BE2C (cell line): Measurements from ENCODE around the gene DNAAF8.
A peak's percentile ranks its signal among the peaks of the same experiment; 100 is the strongest.

ENCODE experiments used
- DNase-seq: peaks from one replicate; pipeline ENCODE4 v3.0.0-alpha.2; 2020
- H3K27me3 ChIP-seq: fragments of 250-450 bp; sonication (Bioruptor Pico); 2 replicates; pipeline ENCODE4 v1.5.1; 2020; ENCODE audit warnings: mild to moderate bottlenecking
- H3K36me3 ChIP-seq: fragments of 250-450 bp; sonication (Bioruptor Pico); 2 replicates; pipeline ENCODE4 v1.5.1; 2020; ENCODE audit warnings: mild to moderate bottlenecking
- H3K4me1 ChIP-seq: fragments of 250-450 bp; sonication (Bioruptor Pico); 2 replicates; pipeline ENCODE4 v1.5.1; 2020
- H3K4me3 ChIP-seq: 2 replicates; pipeline ENCODE4 v1.5.1; 2011; ENCODE audit warnings: low read depth, low read length
- H3K9me3 ChIP-seq: fragments of 250-450 bp; sonication (Bioruptor Pico); 2 replicates; pipeline ENCODE4 v1.5.1; 2020
- TF ChIP-seq, protein P1 (sequence below): IDR thresholded peaks from 2 replicates; pipeline ENCODE4 v1.5.1; 2012; ENCODE audit warnings: mild to moderate bottlenecking, low read depth, low read length

The DNAAF8 gene

DNA sequence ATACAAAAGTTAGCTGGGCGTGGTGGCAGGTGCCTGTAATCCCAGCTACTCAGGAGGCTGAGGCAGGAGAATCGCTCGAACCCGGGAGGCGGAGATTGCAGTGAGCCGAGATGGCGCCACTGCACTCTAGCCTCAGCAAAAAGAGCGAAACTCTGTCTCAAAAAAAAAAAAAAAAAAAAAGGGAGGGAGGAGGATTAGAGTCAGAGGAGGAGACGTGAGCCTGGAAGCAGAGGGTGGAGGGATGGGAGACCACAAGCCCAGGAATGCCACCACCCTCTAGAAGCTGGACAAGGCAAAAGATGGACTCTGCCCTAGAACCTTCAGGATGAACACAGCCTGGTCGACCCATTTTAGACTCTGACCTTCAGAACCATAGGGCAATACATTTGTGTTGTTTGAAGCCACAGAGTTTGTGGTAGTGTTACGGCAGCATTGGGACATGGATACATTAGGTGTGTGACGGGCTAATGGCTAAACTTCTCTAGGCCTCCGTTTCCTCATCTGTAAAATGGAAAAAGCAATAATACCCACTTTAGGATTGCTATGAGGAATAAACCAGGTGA is 58.7 kb downstream of the DNAAF8 start:
- TF ChIP-seq, protein P1, sequence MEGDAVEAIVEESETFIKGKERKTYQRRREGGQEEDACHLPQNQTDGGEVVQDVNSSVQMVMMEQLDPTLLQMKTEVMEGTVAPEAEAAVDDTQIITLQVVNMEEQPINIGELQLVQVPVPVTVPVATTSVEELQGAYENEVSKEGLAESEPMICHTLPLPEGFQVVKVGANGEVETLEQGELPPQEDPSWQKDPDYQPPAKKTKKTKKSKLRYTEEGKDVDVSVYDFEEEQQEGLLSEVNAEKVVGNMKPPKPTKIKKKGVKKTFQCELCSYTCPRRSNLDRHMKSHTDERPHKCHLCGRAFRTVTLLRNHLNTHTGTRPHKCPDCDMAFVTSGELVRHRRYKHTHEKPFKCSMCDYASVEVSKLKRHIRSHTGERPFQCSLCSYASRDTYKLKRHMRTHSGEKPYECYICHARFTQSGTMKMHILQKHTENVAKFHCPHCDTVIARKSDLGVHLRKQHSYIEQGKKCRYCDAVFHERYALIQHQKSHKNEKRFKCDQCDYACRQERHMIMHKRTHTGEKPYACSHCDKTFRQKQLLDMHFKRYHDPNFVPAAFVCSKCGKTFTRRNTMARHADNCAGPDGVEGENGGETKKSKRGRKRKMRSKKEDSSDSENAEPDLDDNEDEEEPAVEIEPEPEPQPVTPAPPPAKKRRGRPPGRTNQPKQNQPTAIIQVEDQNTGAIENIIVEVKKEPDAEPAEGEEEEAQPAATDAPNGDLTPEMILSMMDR, result no peak
- Histone ChIP-seq H3K4me1 (peaks cover 4% of the 10 kb centered on the region; the same call in 1 of the 2 replicates), H3K4me3 (no peak overlapping the region), H3K9me3 (no peaks in the 10 kb centered on the region), H3K36me3 (no peaks in the 10 kb centered on the region), H3K27me3 (no peaks in the 10 kb centered on the region)
- DNase-seq, result no peak

DNA sequence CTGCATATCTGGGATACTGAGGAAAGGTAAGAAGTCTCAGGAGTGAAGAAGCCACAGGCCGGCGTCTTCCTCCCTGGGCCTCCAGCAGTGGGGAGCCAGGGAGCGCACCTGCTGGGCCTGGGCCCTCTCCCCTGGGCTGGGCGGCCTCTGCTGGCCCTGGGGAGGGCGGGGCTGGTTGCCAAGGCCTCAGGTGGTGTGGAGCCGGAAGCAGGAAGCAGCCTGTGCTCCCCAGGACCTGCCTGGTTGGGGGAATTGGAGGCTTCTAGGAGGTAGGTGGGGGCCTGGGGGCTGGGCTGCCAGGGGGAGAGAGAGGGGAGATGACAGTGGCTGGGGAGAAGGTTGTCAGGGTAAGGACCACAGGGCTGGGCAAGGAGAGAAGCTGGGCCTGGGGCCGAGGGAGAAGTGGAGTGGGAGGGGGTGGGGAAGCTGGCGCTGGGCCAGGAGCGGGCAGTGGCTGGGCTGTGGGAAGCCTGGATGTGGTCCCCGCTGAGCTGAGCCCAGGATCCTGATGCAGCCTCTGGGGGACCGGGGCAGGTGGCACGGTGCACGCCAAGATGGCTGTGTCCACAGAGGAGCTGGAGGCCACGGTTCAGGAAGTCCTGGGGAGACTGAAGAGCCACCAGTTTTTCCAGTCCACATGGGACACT is 61.0 kb downstream of the DNAAF8 start, which contains the start of gene SMIM22:
SMIM22 (plus strand) TSS at position 189 of the 647 bp plus-strand sequence; CDS start at position 555, 366 bp downstream.
- H3K9me3 ChIP-seq, result no peaks in the 10 kb centered on the region
- no peak within 1 kb of the TSS for H3K4me3 ChIP-seq
- TF ChIP-seq, protein P1, result no peak
- H3K27me3 ChIP-seq, result no peaks in the 10 kb centered on the region
- peak; percentile 64 for DNase-seq
- peaks cover 5% of the 10 kb centered on the region for H3K4me1 ChIP-seq
- peaks cover 5% of the 10 kb centered on the region for H3K36me3 ChIP-seq

DNA sequence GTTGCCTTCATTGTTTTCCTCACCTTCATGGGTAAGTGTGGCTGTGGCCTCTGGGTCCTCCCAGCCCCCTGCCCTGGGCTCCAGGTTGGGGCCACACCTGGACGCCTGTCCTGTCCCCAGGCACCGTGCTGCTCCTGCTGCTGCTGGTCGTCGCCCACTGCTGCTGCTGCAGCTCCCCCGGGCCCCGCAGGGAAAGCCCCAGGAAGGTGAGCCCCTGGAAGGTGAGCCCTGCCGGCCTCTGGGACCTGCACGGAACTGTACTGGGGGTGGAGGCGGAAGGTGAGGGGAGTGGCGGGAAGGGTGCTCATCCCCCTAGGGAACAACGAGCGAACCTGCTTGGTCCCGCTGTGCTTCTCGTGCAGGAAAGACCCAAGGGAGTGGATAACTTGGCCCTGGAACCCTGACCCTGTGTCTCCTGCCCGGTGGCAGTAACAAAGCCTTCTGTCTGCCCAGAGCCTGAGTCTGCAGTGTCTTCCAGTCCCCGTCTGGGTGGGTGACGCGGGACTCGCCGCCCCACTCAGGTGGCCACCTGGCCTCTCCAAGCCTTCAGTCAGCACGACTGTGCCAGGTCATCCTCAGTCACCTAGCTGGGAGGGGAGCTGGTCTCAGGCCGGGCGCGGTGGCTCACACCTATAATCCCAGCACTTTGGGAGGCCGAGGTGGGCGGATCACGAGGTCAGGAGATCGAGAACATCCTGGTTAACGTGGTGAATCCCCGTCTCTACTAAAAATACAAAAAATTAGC is 61.7 kb downstream of the DNAAF8 start:
- Histone ChIP-seq H3K27me3 (no peaks in the 10 kb centered on the region), H3K4me1 (peaks cover 11% of the 10 kb centered on the region), H3K9me3 (no peaks in the 10 kb centered on the region), H3K36me3 (peaks cover 5% of the 10 kb centered on the region), H3K4me3 (no peak overlapping the region)
- TF ChIP-seq, protein P1, result no peak
- no peak for DNase-seq

DNA sequence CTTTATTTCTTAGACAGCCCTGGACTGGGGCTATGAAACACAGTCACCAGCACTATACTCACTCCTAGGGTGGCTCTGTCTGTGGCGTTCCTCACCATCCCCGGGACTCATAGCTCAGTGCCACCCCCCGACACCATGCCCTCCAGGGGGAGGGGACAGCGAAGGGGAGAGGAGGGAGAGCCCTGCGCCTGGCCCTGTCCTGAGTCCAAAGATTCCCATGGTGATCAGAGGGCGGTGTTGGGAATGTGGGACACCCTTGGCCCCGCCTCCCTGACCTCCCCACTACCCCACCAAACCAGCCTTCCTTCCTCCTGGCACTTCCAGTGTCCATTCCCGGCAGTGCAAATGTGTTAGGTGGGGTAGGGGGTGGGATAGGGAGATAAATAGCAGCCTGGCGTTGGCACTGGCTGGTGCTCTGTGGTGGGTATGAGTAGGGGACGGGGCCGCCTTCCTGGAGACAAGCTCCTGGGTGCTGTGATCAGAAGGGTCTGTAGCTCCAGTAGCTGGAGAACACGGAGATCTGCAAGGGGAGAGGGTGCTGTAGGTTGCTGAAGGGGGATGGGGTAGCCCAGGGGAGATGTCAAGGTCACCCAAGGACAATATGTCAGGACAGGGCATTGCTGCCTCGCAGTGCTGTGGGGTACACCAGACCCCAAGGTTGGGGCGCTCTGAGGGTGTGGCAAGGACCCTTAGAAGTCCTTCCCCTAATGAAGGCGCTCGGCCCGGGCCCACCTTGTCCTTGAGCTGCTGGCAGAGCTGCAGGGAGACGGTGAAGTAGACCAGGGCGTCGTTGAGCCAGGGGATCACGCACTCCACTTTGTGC is 62.9 kb downstream of the DNAAF8 start:
- no peak overlapping the region for H3K4me3 ChIP-seq
- H3K9me3 ChIP-seq, result no peaks in the 10 kb centered on the region
- no peaks in the 10 kb centered on the region for H3K27me3 ChIP-seq
- peaks cover 5% of the 10 kb centered on the region for H3K36me3 ChIP-seq
- TF ChIP-seq, protein P1, result no peak
- peaks cover 11% of the 10 kb centered on the region for H3K4me1 ChIP-seq
- no peak for DNase-seq

DNA sequence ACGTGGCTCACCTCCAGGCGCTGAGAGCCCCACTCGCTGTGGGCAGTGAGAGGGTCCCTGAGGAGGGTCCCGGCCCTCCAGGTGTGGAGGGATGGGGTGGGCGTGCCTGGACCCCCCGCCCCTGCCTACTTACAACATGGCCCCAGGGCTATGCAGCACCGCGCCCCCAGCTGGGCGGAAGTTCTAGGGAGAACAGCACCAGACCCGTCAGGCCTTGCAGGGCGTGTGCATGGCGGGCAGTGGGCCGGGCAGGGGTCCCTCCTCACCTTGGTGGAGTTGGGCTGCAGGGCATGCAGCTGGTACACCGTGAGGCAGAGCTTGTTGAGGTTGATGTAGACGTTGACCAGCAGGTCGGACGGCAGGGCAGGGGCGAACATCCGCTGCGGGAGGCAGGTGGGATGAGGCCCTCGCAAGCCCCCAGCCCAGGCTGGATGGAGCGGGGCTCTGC is 63.5 kb downstream of the DNAAF8 start:
- H3K36me3 ChIP-seq, result peaks cover 5% of the 10 kb centered on the region
- H3K4me3 ChIP-seq, result no peak overlapping the region
- peaks cover 11% of the 10 kb centered on the region for H3K4me1 ChIP-seq
- H3K9me3 ChIP-seq, result no peaks in the 10 kb centered on the region
- H3K27me3 ChIP-seq, result no peaks in the 10 kb centered on the region
- no peak for DNase-seq
- TF ChIP-seq, protein P1, result no peak
